Osteoblast (primary cell): ENCODE results near the gene LCTL. TPM values are rescaled to one million over a fixed set of nuclear protein-coding genes. Genes with fewer than 3 reads are reported as not detected.

Source experiments
- DNase-seq: peaks from one replicate; pipeline ENCODE4 v3.0.0; 2011; ENCODE audit warnings: low spot score, mixed read lengths; ENCODE audit not compliant: insufficient read length; ENCODE audit errors: missing footprints
- H2AFZ ChIP-seq: 2 replicates; pipeline ENCODE4 v1.6.0; 2011; ENCODE audit warnings: mild to moderate bottlenecking, low read length
- H3K27ac ChIP-seq: 2 replicates; pipeline ENCODE4 v1.5.1; 2011; ENCODE audit warnings: mild to moderate bottlenecking, low read depth, low read length, moderate library complexity
- H3K27me3 ChIP-seq: 2 replicates; pipeline ENCODE4 v1.6.0; 2012; ENCODE audit warnings: mild to moderate bottlenecking, control low read depth, inconsistent platforms, low read length, moderate library complexity; ENCODE audit not compliant: insufficient read depth
- H3K36me3 ChIP-seq: 2 replicates; pipeline ENCODE4 v1.5.1; 2011; ENCODE audit warnings: mild to moderate bottlenecking, low read length, control low read depth, moderate library complexity; ENCODE audit not compliant: insufficient read depth
- H3K4me1 ChIP-seq: 2 replicates; pipeline ENCODE4 v1.5.1; 2011; ENCODE audit warnings: mild to moderate bottlenecking, low read length, control low read depth, moderate library complexity; ENCODE audit not compliant: insufficient read depth
- H3K4me2 ChIP-seq: 2 replicates; pipeline ENCODE4 v1.6.0; 2011; ENCODE audit warnings: mild to moderate bottlenecking, low read length; ENCODE audit not compliant: insufficient read depth
- H3K4me3 ChIP-seq: fragments of 200-600 bp; sonication (generic); 3 replicates; pipeline ENCODE4 v1.5.1; 2012; ENCODE audit warnings: mild to moderate bottlenecking, low read length, inconsistent platforms; ENCODE audit not compliant: insufficient read depth
- H3K79me2 ChIP-seq: 2 replicates; pipeline ENCODE4 v1.6.0; 2012; ENCODE audit warnings: mild to moderate bottlenecking, low read length, control low read depth, inconsistent platforms; ENCODE audit not compliant: insufficient read depth
- H3K9me3 ChIP-seq: 2 replicates; pipeline ENCODE4 v1.5.1; 2011; ENCODE audit warnings: low read depth, low read length, control low read depth
- H4K20me1 ChIP-seq: 2 replicates; pipeline ENCODE4 v1.6.0; 2012; ENCODE audit warnings: mild to moderate bottlenecking, low read length, control low read depth; ENCODE audit not compliant: insufficient read depth
- CTCF ChIP-seq: IDR thresholded peaks from 2 replicates; pipeline ENCODE4 v1.5.1; 2011; ENCODE audit warnings: mild to moderate bottlenecking, low read depth, low read length, moderate library complexity; ENCODE audit errors: extremely low read depth
- total RNA-seq: library from RNA; depleted of rRNA; stranded (reverse); fragments of >200 nt; gene quantifications from 2 replicates; pipeline ENCODE4 v1.2.3, GENCODE V29; 2012

Gene LCTL
- total RNA-seq, 1 donor: 1.4 TPM

GRCh38 chr15:66560856-66561525 is 4.8 kb downstream of the LCTL start:
- Histone ChIP-seq H4K20me1 (no peaks in the 10 kb centered on the region), H3K27me3 (no peaks in the 10 kb centered on the region), H2AFZ (no peak overlapping the region), H3K4me3 (no peak overlapping the region), H3K27ac (no peak overlapping the region), H3K79me2 (no peaks in the 10 kb centered on the region), H3K4me1 (peaks cover 9% of the 10 kb centered on the region), H3K36me3 (peaks cover 6% of the 10 kb centered on the region), H3K4me2 (no peak overlapping the region), H3K9me3 (no peaks in the 10 kb centered on the region)
- no peak for DNase-seq
- TF ChIP-seq CTCF: no peak

- Histone ChIP-seq H3K79me2 (no peaks in the 10 kb centered on the region), H3K9me3 (no peaks in the 10 kb centered on the region), H3K4me3 (no peak overlapping the region), H3K27me3 (no peaks in the 10 kb centered on the region), H3K4me2 (no peak overlapping the region), H3K4me1 (no peaks in the 10 kb centered on the region), H3K36me3 (peaks cover 6% of the 10 kb centered on the region), H4K20me1 (no peaks in the 10 kb centered on the region), H3K27ac (no peak overlapping the region), H2AFZ (no peak overlapping the region)
- no peak for DNase-seq
- no peak for TF ChIP-seq CTCF
These were observed 7.5 kb downstream of the LCTL start for GRCh38 chr15:66558271-66558670.

- Histone ChIP-seq H2AFZ (no peak overlapping the region), H4K20me1 (no peaks in the 10 kb centered on the region), H3K4me1 (no peaks in the 10 kb centered on the region), H3K79me2 (no peaks in the 10 kb centered on the region), H3K4me2 (no peak overlapping the region), H3K4me3 (no peak overlapping the region), H3K27me3 (no peaks in the 10 kb centered on the region), H3K9me3 (no peaks in the 10 kb centered on the region), H3K27ac (no peak overlapping the region), H3K36me3 (peaks cover 12% of the 10 kb centered on the region)
- TF ChIP-seq CTCF: no peak
- no peak for DNase-seq
These were observed 10.1 kb downstream of the LCTL start for GRCh38 chr15:66555685-66556084.

GRCh38 chr15:66545255-66545654 is 20.5 kb downstream of the LCTL start:
- TF ChIP-seq CTCF: no peak
- no peaks in the 10 kb centered on the region for H3K9me3 ChIP-seq
- peaks cover 17% of the 10 kb centered on the region for H3K36me3 ChIP-seq
- H3K4me2 ChIP-seq: no peak overlapping the region
- no peak overlapping the region for H3K4me3 ChIP-seq
- no peak overlapping the region for H2AFZ ChIP-seq
- H3K4me1 ChIP-seq: no peaks in the 10 kb centered on the region
- H3K79me2 ChIP-seq: no peaks in the 10 kb centered on the region
- no peak for DNase-seq
- no peaks in the 10 kb centered on the region for H4K20me1 ChIP-seq
- H3K27ac ChIP-seq: no peak overlapping the region
- no peaks in the 10 kb centered on the region for H3K27me3 ChIP-seq
